ENCODE measurements around the gene MYO5A.

DNA sequence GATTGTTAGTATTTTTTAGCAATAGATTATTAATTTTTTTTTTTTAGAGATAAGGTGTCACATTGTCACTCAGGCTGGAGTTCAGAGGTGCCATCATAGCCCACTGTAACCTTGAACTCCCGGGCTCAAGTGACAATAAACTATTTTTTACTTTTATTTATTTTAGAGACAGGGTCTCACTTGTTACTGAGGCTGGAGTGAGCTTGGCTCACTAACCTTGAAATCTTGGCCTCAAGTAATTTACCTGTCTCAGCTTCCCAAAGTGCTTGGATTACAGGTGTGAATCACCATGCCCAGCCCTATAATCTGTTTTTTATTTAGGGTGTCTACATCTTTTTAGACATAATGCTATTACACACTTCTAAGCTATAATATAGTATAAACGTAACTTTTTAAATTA lies 48.0 kb upstream of the MYO5A start:
- TF ChIP-seq, protein P1, sequence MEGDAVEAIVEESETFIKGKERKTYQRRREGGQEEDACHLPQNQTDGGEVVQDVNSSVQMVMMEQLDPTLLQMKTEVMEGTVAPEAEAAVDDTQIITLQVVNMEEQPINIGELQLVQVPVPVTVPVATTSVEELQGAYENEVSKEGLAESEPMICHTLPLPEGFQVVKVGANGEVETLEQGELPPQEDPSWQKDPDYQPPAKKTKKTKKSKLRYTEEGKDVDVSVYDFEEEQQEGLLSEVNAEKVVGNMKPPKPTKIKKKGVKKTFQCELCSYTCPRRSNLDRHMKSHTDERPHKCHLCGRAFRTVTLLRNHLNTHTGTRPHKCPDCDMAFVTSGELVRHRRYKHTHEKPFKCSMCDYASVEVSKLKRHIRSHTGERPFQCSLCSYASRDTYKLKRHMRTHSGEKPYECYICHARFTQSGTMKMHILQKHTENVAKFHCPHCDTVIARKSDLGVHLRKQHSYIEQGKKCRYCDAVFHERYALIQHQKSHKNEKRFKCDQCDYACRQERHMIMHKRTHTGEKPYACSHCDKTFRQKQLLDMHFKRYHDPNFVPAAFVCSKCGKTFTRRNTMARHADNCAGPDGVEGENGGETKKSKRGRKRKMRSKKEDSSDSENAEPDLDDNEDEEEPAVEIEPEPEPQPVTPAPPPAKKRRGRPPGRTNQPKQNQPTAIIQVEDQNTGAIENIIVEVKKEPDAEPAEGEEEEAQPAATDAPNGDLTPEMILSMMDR (conservative IDR thresholded peaks at IDR 0.05), result no peak
- TF ChIP-seq ZFX (IDR thresholded peaks at IDR 0.05), result no peak

Measured in C4-2B (cell line).